MG63 (cell line): Measurements from ENCODE around the gene CHSY3. TPM values are rescaled to one million over a fixed set of nuclear protein-coding genes. Genes with fewer than 3 reads are reported as not detected.

ENCODE experiments used
- DNase-seq: peaks from one replicate; pipeline ENCODE4 v3.0.0-alpha.2; 2020
- H3K27me3 ChIP-seq: fragments of 250-450 bp; sonication (Bioruptor Pico); 2 replicates; pipeline ENCODE4 v1.5.1; 2020; ENCODE audit warnings: mild to moderate bottlenecking, moderate library complexity
- H3K36me3 ChIP-seq: fragments of 250-450 bp; sonication (Bioruptor Pico); 2 replicates; pipeline ENCODE4 v1.5.1; 2020; ENCODE audit warnings: mild to moderate bottlenecking, moderate library complexity
- H3K4me3 ChIP-seq: fragments of 250-450 bp; sonication (Bioruptor Pico); 2 replicates; pipeline ENCODE4 v1.5.1; 2020; ENCODE audit warnings: mild to moderate bottlenecking, moderate library complexity
- H3K9me3 ChIP-seq: fragments of 250-450 bp; sonication (Bioruptor Pico); 2 replicates; pipeline ENCODE4 v1.5.1; 2020; ENCODE audit warnings: mild to moderate bottlenecking, moderate library complexity
- total RNA-seq: library from RNA; depleted of rRNA; stranded (reverse); fragments of >200 nt; shearing (Covaris generic); gene quantifications from 2 replicates; pipeline ENCODE4 v1.2.3, GENCODE V29; 2014; ENCODE audit warnings: low replicate concordance

The CHSY3 gene
- total RNA-seq, 1 experiment from 2014 or later: not detected

GRCh38 chr5:129988453-129988852 is 84.2 kb downstream of the CHSY3 start:
- Histone ChIP-seq H3K9me3 (0 out of 2 replicates have a peak, but pooled peaks cover 3% of the 10 kb centered on the region), H3K4me3 (no peak overlapping the region), H3K36me3 (no peaks in the 10 kb centered on the region), H3K27me3 (no peaks in the 10 kb centered on the region)
- no peak for DNase-seq

- no peak for DNase-seq
- Histone ChIP-seq H3K36me3 (no peaks in the 10 kb centered on the region), H3K9me3 (no peaks in the 10 kb centered on the region), H3K4me3 (no peak overlapping the region), H3K27me3 (no peaks in the 10 kb centered on the region)
Observed at GRCh38 chr5:129991780-129992179, 87.5 kb downstream of the CHSY3 start.

- Histone ChIP-seq H3K4me3 (no peak overlapping the region), H3K9me3 (no peaks in the 10 kb centered on the region), H3K36me3 (no peaks in the 10 kb centered on the region), H3K27me3 (no peaks in the 10 kb centered on the region)
- DNase-seq: no peak
Observed at GRCh38 chr5:129996896-129997295, 92.6 kb downstream of the CHSY3 start.

GRCh38 chr5:130000460-130000859 is 96.2 kb downstream of the CHSY3 start:
- Histone ChIP-seq H3K27me3 (no peaks in the 10 kb centered on the region), H3K36me3 (no peaks in the 10 kb centered on the region)

GRCh38 chr5:130002183-130002582 is 97.9 kb downstream of the CHSY3 start:
- Histone ChIP-seq H3K4me3 (no peak overlapping the region), H3K9me3 (no peaks in the 10 kb centered on the region), H3K36me3 (no peaks in the 10 kb centered on the region), H3K27me3 (no peaks in the 10 kb centered on the region)
- DNase-seq: no peak

More at GRCh38 chr5:130000460-130000859, 96.2 kb downstream of the CHSY3 start:
- no peak for DNase-seq
- no peak overlapping the region for H3K4me3 ChIP-seq
- no peaks in the 10 kb centered on the region for H3K9me3 ChIP-seq

- no peak overlapping the region for H3K4me3 ChIP-seq
- H3K27me3 ChIP-seq: no peaks in the 10 kb centered on the region
- H3K9me3 ChIP-seq: no peaks in the 10 kb centered on the region
- no peak for DNase-seq
- H3K36me3 ChIP-seq: no peaks in the 10 kb centered on the region
Observed at GRCh38 chr5:130002876-130003275, 98.6 kb downstream of the CHSY3 start.

- no peak for DNase-seq
- Histone ChIP-seq H3K27me3 (no peaks in the 10 kb centered on the region), H3K9me3 (peaks cover 2% of the 10 kb centered on the region; the same call in 1 of the 2 replicates), H3K4me3 (no peak overlapping the region), H3K36me3 (no peaks in the 10 kb centered on the region)
Observed at GRCh38 chr5:130011986-130012385, 107.7 kb downstream of the CHSY3 start.

- no peaks in the 10 kb centered on the region for H3K36me3 ChIP-seq
- no peaks in the 10 kb centered on the region; the same call in 1 of the 2 replicates for H3K27me3 ChIP-seq
- no peak overlapping the region for H3K4me3 ChIP-seq
- H3K9me3 ChIP-seq: no peaks in the 10 kb centered on the region
- no peak for DNase-seq
Observed at GRCh38 chr5:130017173-130017572, 112.9 kb downstream of the CHSY3 start.

GRCh38 chr5:130018641-130019040 is 114.4 kb downstream of the CHSY3 start:
- Histone ChIP-seq H3K9me3 (no peaks in the 10 kb centered on the region), H3K36me3 (no peaks in the 10 kb centered on the region), H3K27me3 (no peaks in the 10 kb centered on the region; the same call in 1 of the 2 replicates), H3K4me3 (no peak overlapping the region)
- no peak for DNase-seq

- DNase-seq: no peak
- Histone ChIP-seq H3K36me3 (no peaks in the 10 kb centered on the region), H3K9me3 (no peaks in the 10 kb centered on the region), H3K4me3 (no peak overlapping the region), H3K27me3 (no peaks in the 10 kb centered on the region; the same call in 1 of the 2 replicates)
Observed at GRCh38 chr5:130021000-130021399, 116.7 kb downstream of the CHSY3 start.

GRCh38 chr5:130021876-130022275 is 117.6 kb downstream of the CHSY3 start:
- no peaks in the 10 kb centered on the region; the same call in 1 of the 2 replicates for H3K27me3 ChIP-seq
- DNase-seq: no peak
- H3K9me3 ChIP-seq: no peaks in the 10 kb centered on the region
- no peaks in the 10 kb centered on the region for H3K36me3 ChIP-seq
- H3K4me3 ChIP-seq: no peak overlapping the region

GRCh38 chr5:130023604-130024003 is 119.3 kb downstream of the CHSY3 start:
- H3K9me3 ChIP-seq: no peaks in the 10 kb centered on the region
- H3K4me3 ChIP-seq: no peak overlapping the region
- DNase-seq: no peak
- H3K36me3 ChIP-seq: no peaks in the 10 kb centered on the region
- H3K27me3 ChIP-seq: no peaks in the 10 kb centered on the region; the same call in 1 of the 2 replicates

- DNase-seq: no peak
- Histone ChIP-seq H3K9me3 (no peaks in the 10 kb centered on the region), H3K4me3 (no peak overlapping the region), H3K27me3 (no peaks in the 10 kb centered on the region; the same call in 1 of the 2 replicates), H3K36me3 (no peaks in the 10 kb centered on the region)
Observed at GRCh38 chr5:130024006-130024405, 119.7 kb downstream of the CHSY3 start.

- H3K27me3 ChIP-seq: no peaks in the 10 kb centered on the region; the same call in none of the 2 replicates
- no peak overlapping the region for H3K4me3 ChIP-seq
- no peaks in the 10 kb centered on the region for H3K36me3 ChIP-seq
- no peak for DNase-seq
- H3K9me3 ChIP-seq: no peaks in the 10 kb centered on the region
Observed at GRCh38 chr5:130025511-130025910, 121.2 kb downstream of the CHSY3 start.

GRCh38 chr5:130032807-130033206 is 128.5 kb downstream of the CHSY3 start:
- H3K4me3 ChIP-seq: no peak overlapping the region
- H3K9me3 ChIP-seq: no peaks in the 10 kb centered on the region
- H3K27me3 ChIP-seq: no peaks in the 10 kb centered on the region; the same call in 1 of the 2 replicates
- H3K36me3 ChIP-seq: no peaks in the 10 kb centered on the region
- no peak for DNase-seq

- DNase-seq: no peak
- no peaks in the 10 kb centered on the region for H3K9me3 ChIP-seq
- H3K36me3 ChIP-seq: no peaks in the 10 kb centered on the region
- no peaks in the 10 kb centered on the region; the same call in 1 of the 2 replicates for H3K27me3 ChIP-seq
- no peak overlapping the region for H3K4me3 ChIP-seq
Observed at GRCh38 chr5:130034566-130035210, 130.4 kb downstream of the CHSY3 start.

GRCh38 chr5:130035388-130035787 is 131.1 kb downstream of the CHSY3 start:
- Histone ChIP-seq H3K36me3 (no peaks in the 10 kb centered on the region), H3K4me3 (no peak overlapping the region), H3K9me3 (no peaks in the 10 kb centered on the region), H3K27me3 (no peaks in the 10 kb centered on the region)
- DNase-seq: no peak

- Histone ChIP-seq H3K27me3 (no peaks in the 10 kb centered on the region), H3K9me3 (no peaks in the 10 kb centered on the region), H3K4me3 (no peak overlapping the region), H3K36me3 (no peaks in the 10 kb centered on the region)
- DNase-seq: no peak
Observed at GRCh38 chr5:130037905-130038304, 133.6 kb downstream of the CHSY3 start.
